Activated CD8-positive, alpha-beta memory T cell treated with anti-CD3 and anti-CD28 coated beads, Interleukin-2, amount 50 U/mL, for 1 hour (primary cell): ENCODE measurements around the gene SYN1.
"Not testable (repeated sequence)": the region's sequence is repeated elsewhere in the genome, so short reads cannot be mapped to it uniquely, and the experiment has no call there.

ENCODE experiments used
- DNase-seq: peaks from one replicate; pipeline ENCODE4 v3.0.0-alpha.2; 2020; ENCODE audit errors: extremely low read depth

SYN1 gene

DNA sequence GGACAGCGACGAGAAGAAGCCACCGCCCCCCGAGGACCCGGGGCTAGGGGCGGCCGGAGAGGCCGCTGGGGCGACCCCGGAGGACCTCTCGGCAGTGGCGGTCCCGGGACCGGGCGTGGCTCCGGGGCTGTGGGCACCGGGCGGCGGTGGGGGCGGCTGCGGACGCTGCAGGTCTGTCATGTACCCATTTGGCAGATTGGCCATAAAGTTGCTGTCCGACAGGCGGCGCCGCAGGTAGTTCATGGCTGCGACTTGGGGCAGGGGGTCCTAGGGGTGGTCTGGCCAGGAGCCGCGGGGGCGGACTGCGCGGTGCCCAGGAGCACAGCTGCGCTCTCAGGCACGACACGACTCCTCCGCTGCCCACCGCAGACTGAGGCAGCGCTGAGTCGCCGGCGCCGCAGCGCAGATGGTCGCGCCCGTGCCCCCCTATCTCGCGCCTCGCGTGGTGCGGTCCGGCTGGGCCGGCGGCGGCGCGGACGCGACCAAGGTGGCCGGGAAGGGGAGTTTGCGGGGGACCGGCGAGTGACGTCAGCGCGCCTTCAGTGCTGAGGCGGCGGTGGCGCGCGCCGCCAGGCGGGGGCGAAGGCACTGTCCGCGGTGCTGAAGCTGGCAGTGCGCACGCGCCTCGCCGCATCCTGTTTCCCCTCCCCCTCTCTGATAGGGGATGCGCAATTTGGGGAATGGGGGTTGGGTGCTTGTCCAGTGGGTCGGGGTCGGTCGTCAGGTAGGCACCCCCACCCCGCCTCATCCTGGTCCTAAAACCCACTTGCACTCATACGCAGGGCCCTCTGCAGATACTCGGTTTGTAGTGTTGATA is at the start of gene SYN1:
Gene SYN1 (minus strand): TSS at position 372 of the 817 bp plus-strand sequence. CDS start 129 bp downstream, at position 243.
- peak; percentile 33 for DNase-seq

DNA sequence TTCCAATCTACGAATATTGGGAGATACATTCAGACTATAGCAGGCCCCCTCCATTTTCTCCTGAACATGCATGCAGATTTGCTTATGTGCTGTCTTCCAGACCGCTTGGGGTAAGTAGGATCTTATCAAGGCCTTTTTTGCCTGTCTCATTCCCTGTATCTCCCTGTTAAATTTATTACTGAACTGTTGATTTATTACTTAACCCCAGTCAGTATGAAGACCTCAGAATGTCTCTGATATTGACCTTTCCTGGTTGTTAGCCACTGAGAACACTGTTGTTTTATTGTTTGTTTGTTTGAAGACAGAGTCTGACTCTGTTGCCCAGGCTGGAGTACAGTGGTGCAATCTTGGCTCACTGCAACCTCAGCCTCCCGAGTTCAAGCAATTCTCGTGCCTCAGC is 46.1 kb upstream of the SYN1 start:
- not testable (repeated sequence) for DNase-seq

DNA sequence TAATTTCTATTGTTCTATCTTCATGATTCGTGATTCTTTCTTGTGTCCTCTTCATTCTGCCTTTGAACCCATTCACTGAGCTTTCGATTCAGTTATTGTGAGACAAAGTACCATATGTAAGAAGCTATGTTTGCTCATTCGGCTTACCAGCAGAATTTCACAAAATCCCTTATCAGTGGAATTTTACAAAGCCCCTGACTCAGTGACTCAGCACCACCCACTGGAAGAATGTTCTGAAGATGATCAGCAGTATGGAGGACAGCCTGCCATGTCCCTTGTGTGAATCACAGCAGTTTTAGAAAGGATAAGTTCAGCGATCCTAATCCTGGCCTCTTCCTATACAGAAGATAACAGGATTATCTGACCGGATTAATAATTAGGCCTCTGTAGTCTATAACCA is 45.1 kb upstream of the SYN1 start:
- no peak for DNase-seq

DNA sequence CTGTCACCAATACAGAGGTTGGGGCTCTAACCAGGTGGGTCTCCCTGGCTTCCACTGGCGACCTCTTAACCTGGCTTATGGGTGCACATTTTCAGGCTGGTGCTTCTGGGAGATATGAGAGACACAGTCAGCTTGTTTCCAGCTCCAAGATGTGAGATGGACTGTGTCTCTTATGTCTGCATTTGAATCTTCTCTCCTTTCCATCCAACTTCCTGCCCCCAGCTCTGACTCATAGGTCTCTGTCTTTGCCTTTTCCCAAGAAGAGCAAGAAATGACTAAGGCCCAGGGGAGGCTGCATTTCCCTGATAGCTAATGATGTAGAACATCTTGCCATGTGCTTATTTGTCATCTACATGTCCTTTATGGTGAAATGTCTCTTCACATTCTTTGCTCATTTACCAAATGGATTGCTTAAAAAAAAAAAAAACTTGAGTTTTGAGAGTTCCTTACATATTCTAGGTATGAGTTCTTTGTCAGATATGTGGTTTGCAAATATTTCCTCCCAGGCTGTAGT is 42.5 kb upstream of the SYN1 start:
- DNase-seq: no peak

DNA sequence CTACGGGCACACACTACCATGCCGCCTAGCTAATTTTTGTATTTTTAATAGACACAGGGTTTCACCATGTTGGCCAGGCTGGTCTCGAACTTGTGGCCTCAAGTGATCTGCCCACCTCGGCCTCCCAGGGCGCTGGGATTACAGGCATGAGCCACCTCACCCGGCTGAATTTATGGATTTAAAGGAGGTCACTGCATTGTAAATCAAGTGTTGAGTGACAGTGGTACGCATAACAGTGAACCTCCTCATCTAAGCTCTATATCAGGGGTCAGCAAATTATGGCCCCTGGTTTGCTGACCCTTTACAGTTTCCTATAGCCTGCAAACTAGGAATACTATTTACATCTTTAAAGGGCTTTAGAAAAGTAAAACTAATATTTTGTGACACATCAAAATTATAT is 41.9 kb upstream of the SYN1 start:
- DNase-seq: no peak

DNA sequence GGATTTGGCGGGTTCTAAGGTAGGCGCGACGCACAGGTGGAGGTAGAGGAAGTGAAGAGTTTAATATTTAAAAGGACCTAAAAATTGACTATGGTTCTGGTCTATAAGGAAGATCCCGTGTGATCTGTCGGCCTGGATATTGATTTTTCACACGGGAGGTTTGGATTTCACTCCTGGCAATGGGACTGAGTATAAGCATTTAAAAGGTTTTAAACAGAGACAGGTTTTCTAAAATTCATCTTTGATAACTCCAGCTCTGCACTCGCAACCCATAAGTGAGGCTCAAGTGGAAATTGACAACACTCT is 39.7 kb upstream of the SYN1 start:
- DNase-seq: no peak

DNA sequence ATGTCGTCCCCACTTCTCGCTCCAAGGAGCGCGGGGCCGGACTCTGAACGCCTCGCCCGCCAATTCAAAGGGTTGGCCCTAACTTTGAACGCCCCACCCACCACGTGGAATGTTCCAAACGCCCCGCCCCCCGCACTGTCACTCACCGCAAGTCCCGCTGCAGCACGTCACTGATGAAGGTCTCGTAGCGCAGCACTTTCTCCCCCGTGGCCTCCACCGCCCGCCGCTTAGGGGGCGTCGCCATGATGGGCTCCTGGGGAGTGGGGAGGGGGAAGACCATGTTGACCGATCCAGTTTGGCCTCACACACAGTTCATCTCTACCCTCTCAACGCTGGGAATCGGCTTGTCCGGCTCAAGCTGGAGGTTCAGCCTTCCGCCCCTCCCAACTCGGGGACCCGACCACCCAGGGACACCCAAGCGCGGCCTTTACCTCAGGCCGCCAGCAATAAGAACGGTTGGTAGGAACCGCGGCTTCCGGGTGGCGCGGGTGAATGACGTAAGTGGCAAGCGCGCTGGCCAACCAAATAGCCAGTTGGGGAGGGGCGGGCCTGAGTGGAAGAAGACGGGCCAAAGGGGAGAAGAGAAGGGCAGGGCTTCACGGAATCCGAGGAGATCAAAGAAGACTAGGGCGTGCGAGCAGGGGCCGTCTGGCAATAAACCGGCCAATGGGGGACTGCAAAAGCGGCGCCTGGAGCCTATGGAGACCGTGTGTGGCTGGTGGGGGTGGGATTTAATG is 39.2 kb upstream of the SYN1 start, which contains the start of gene UXT:
Gene UXT (minus strand): TSS at position 497 of the 737 bp plus-strand sequence. CDS start 253 bp downstream, at position 244.
- peak; percentile 88 for DNase-seq

DNA sequence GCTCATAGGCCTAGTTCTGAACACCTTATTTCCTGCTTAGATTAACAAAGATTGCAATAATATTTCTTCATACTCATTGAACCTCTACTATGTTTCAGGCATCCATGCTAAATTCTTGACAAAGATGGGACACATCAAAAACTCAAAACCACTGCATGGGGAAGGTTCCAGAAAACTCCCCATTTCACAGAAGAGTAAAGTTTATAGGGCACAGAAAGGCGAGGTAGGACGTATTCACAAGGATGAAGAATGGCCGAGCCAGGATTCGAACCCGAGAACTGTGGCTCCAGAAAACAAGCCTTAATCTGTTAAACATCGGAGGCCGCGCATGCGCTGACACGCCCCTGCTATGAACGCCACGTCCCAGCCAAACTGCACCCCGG is 38.6 kb upstream of the SYN1 start:
- no peak for DNase-seq

DNA sequence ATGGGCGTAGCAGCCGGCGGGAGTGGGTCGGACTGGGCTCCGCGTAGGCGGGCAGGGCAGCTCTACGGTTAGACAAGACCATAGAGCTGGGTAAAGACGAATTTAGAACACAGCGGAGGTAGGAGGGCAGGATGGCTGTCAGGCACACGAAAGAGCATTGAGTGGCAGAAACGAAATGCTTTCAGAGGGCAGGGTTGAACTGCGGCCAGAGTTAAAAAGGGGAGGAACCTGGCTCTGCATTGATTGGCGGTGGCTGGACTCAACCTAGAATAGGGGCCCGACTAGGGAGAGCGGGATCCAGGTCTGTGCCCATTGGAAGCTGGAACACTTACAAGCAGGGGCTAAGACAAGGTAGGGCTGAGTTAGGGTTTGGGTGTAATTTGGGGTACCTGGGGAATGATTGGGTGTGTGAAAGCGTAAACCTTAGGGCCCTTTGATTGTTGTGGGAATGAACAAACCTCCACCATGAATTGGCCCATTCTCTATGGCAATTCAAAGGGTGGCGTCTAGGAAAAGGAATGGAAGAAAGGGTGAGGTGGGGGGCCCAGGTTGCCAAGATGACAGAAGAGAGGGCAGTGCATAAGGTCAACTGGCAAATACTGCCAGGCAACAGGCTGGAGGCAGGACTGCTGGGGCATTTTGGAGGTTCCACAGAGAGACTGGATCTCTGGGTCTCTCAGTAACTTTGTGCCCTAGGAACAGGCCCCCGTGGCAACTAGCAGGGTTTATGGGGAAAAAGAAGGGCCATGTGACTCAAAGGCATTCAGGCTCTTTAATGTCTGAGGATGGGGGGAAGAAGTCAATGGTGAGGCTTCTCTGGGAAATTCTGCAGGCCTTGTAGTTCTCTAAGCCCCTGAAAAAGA is 31.6 kb upstream of the SYN1 start:
- DNase-seq: no peak

DNA sequence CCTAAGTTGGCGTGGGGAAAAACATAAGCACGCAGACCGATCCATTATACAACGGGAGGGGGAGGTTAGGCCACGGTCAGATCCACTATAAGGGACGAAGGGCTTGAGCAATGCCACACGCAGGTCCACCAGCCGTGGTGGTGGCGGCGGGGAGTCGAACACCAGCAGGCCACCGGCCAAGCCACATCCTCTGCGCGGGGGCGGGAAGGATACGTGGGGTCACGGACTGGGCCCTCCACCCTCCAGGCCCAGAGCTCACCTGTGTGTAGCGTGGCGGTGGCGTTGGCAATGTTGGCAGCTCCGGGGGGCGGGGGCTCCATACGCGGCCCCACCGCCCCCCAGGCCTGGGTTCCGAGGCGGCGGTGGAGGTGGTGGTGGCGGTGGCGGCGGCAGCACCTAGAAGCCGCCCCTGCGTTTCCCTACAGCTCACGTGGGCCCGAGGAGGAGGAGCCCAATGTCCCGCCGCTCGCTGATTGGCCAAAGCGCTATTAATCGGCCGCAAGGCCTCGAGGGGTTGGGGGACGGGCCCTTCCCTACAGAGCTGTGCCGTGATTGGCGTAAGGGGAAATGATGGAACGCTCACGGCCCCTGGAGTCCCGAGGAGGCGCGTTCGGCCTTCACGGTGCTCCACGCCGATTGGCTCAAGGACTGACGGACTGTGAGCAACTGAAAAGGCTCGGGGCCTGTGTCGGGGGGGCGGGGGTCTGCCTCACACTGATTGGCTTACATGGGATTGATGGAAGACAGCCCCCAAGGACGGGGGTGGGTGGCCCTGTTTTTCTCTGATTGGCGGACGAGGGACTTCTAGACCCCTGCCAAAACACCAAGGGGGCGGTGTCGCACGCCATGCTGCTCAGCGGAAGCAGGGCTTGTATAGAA is 30.7 kb upstream of the SYN1 start, which contains the start of gene ELK1:
Gene ELK1 (minus strand): TSS at position 400 of the 879 bp plus-strand sequence. CDS start 9,122 bp downstream, outside the sequence.
- peak; percentile 71 for DNase-seq

DNA sequence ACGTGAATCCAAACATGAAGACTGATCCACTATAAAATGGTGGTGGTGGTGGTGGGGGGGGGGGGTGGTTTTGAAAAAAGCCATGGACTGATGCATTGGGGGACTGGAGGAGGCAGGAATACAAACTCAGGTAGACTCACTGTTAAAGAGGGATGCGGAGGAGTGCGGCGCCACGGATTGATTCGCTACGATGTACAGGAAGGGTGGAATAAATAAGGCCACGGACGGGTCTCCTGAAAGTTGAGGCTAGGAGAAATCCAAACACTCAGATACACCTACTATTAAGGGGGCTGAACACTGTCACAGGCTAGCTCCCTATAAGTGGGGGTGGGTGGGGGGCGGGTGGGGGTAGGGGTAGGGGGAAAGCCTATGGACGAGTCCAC is 30.1 kb upstream of the SYN1 start:
- no peak for DNase-seq

DNA sequence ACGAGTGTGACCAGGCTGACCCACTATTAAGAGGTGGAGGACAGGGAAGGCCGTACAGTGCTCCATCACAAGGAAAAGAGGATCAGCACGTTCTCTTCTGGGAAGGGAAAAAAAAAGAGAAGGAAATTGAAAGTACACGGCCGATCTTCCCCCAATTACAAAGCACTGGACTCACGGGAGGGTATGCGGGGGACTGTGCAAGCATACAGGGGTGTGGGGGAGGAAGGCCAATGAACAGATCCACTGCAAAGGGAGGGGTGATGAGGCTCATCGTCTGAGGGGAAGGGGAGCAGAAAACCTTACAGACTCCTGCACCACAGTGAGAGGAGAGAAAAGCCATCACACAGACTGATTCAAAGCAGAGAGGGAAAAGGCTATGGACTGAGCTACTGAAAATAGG is 29.6 kb upstream of the SYN1 start:
- no peak for DNase-seq

DNA sequence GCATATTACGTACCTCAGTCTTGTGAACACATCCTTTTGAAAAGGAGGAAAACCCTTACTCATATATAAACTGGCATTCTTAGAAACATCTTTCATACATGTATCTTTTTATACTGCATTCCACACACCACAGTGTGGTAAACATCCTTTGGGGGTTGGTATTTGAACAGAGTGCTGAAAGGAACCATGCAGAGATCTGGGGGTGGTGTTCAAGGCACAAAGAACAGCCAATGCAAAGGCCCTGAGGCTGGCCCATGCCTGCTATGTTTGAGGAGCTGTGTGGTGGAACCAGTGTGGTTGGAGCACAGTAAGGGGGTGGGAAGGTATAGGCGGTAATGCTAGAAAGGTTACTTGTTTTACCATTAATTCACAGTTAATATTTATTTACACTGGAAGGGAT is 28.7 kb upstream of the SYN1 start:
- DNase-seq: no peak

DNA sequence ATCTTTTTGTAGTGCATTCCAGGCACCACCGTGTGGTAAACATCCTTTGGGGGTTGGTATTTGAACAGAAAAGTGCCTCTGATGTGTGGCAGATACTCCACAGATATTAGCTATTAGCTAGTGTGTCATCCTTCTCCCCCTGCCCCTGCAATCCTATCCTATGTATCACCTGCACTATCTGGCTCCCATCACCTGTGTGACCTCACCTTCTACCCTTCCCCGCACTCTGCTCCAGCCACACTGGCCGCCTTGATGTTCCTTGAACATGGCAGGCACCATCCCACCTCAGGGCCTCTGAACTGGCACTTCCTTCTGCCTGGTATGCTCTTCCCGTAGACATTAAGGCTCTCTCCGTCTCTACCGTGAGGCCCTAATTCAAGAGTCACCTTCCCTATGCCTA is 27.0 kb upstream of the SYN1 start:
- no peak for DNase-seq

DNA sequence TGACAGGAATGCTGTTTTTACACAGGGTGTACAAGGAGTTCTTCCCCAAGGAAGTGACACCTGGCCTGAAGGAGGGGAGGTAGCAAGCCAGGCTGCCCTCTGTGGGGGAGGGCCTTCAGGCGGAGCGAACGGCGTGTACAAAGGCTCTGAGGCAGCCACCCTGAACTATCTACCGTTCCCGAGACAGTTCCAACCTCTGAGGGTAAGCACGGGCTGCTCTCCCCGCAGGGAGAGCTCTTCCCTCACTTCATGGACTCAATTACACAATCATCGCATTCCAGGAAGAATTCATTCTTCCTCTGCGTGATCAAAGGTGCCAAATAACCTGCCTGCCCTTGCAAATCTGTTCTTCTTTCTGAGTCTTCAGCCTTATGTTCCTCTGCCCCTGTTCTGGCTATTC is 25.9 kb upstream of the SYN1 start:
- DNase-seq: no peak

DNA sequence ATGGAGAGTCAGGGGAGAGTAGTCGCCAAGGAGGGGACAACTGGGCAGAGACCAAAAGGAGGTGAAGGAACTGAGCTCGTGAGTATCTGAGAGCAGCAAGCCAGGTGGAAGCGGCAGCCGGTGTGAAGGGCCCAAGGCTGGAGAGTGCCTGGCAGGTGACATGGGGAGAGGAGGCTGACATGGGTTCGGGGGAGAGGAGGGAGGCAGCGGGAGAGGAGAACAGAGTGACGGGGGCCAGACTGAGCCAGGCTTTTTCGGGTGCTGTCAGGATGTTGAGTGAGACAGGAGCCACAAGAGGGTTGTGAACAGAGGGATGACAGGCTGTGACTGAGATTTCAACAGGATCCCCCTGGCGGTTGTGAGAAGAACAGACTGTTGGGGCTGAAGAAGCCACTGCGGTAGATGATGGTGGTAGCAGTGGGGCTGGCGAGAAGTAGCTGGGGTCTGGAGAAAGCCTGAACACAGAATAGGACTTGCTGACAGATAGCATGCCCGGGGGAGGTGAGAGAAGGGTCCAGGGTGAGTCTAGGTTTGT is 25.0 kb upstream of the SYN1 start:
- DNase-seq: no peak

DNA sequence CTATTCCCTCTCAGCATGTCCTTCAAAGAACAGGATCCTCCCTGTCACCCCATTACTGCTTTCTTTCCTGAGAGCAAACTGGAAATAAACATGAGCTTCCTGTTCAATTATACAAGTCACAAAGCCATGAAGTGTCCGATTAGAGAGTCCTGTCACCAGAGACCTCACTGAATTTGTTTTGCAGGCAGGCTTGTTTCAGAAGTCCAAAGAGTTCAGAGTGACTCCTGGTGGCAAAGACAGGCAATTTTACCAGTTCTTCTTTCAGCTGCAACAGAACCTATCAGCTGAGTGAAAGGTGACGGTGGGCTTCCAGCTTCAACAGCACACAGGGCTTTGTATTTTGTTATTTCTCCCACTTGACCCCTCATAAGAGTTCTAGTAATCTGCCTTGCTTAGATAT is 24.3 kb upstream of the SYN1 start:
- DNase-seq: no peak

DNA sequence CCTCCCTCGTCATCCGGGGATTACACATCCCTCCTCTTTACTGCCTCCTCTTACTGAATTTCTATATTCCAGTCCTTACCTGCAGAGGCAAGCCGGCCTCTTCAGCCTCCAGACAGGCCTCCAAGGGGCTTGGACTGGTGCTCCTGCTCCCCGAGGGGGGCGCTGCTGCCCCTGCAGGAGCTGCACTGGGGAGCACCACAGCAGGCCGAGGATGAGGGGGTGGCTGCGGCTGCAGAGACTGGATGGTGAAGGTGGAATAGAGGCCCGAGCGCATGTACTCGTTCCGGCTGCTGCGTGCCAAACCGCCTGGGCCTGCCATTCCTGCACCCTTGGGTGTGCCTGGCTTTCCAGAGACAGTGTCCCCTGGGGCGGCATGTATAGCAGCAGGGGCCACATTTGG is 19.2 kb upstream of the SYN1 start:
- DNase-seq: no peak

DNA sequence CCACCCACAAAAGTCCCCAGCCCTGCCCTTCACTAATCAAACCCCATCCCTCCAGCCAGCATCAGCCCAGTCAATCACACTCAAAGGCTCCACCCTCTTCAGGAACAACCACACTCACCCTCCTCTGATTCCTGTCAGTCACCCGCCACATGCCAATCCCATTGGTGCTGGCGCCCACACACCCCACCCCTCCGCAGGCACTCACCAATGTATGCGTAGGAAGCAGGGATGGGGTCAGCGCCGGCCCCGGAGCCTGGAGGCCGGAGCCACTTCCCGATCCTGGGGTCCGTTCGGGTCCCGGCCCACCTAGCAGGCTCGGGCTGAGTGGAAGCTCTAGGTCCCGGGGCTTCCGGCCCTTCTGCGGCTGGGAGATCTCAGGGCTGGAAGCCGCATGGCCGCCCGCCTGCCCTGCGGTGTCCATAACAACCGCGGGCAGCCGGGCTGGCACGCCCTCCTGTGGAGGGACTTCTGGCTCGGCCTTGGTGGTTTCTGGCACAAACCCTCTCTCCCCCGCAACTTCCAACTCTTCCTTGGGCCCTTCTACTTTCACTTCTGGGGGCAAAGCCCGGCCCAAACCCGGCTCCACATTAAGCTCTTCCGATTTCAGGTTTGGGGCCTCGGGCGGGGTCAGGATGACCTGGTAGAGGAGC is 18.0 kb upstream of the SYN1 start:
- DNase-seq: no peak

DNA sequence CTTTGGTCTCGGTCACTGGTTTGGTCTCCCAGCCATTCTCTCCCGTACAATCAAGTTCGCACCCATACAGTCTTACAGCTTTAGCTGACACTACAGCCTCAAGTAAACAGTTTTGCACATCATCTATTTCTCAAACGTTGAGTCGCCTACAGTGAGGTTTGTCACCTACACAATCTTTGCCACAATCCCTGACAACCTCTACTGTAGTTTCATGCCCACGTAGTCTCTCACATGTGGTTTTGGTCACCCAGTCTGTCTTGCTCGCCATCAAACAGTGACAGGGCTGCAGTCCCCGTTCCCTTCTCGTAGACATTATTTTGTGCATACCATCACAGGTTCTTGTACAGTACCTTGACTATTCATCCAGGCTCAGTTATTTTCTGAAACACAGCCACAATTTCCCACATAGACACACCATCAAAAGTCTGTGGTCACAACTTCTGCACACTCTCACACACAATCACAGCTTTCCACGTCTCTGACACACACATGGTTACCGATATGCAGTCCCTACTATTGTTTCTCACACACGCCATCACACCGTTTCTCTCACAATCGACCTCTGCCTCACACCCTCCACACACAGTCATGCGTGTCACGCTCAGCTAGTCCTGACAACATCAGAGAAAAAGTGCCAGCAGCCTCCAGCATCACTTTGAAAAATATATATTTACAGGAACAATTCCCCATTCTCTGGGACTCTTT is 15.4 kb upstream of the SYN1 start:
- DNase-seq: no peak
